22Rv1 (cell line): Measurements from ENCODE around the gene S100P.

ENCODE experiments used
- ZFX ChIP-seq: fragments of 450-650 bp; IDR thresholded peaks from 2 replicates; pipeline ENCODE4 v1.6.1; 2017; ENCODE audit warnings: antibody characterized with exemption, borderline replicate concordance
- TF ChIP-seq, protein P1 (sequence below): fragments of 450-650 bp; IDR thresholded peaks from 2 replicates; pipeline ENCODE4 v1.5.1; 2017; ENCODE audit warnings: mild to moderate bottlenecking

DNA sequence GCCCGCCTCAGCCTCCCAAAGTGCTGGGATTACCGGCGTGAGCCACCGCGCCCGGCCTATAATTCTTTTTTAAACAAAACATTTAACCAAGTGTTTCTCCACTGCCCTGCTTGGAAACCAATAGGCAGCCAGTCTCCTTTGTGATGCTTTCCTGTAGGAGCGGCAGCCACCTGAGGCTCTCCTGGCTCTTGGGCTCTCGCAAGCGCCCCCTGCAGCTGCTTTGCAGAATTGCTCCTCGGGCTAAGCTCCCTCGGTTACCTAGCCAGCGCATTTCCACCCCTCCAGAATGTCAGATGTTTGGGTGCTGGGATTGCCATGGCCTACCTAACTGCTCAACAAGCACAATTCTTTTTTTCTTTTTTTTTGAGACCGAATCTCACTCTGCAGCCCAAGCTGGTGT, 7.7 kb downstream of the S100P start:
- TF ChIP-seq, protein P1, sequence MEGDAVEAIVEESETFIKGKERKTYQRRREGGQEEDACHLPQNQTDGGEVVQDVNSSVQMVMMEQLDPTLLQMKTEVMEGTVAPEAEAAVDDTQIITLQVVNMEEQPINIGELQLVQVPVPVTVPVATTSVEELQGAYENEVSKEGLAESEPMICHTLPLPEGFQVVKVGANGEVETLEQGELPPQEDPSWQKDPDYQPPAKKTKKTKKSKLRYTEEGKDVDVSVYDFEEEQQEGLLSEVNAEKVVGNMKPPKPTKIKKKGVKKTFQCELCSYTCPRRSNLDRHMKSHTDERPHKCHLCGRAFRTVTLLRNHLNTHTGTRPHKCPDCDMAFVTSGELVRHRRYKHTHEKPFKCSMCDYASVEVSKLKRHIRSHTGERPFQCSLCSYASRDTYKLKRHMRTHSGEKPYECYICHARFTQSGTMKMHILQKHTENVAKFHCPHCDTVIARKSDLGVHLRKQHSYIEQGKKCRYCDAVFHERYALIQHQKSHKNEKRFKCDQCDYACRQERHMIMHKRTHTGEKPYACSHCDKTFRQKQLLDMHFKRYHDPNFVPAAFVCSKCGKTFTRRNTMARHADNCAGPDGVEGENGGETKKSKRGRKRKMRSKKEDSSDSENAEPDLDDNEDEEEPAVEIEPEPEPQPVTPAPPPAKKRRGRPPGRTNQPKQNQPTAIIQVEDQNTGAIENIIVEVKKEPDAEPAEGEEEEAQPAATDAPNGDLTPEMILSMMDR, result peak; percentile 51
- TF ChIP-seq ZFX, result no peak
